ENCODE measurements around the gene ETV7.

DNA sequence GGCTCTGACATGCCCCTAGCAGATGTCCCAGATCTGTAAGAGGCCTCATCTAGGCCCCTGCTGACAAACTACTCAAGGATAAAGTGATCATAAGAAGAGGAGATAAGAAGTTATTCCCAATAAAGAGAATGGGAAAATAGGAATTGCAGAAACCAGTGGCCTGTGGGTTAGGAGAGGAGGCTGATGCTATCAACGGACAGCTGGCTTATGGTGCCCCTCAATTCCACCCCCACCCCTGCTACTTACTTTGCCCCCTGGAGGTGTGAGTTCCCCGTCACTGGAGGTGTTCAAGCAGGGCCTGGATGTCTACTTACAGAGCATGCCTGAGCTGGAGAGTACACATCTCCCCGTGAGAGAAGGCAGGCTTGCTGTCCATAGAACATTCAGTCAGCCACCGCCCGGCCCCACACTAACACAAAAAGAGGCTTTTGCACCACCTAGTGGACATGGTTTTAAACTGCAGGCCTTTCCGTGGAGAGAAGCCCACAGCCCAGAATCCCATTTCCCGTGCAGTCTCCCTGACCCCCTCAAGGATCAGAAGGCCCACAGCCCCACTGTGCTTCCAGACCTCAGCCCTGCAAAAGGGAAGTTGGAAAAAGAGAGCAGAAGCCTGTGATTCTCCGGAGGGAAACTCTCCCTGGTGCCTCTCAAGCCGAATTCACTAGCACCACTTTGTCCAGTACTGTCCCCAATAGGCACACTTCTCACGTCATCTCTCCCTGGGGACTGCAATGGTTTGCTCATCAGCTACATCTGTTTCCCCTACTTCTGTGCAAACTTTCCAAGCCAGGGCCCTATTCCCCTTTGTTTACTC is 27.0 kb downstream of the ETV7 start:
- no peak for TF ChIP-seq POLR2AphosphoS5 (IDR thresholded peaks at IDR 0.05; ENCODE audit: low read depth, low read length)
- TF ChIP-seq MXI1 (IDR thresholded peaks at IDR 0.05; ENCODE audit: low read depth, low read length), result no peak
- TF ChIP-seq RAD21 (IDR thresholded peaks at IDR 0.05; ENCODE audit: low read length), result peak; percentile 94
- no peak for TF ChIP-seq EZH2phosphoT487 (IDR thresholded peaks at IDR 0.05; ENCODE audit: borderline replicate concordance, low read depth)
- TF ChIP-seq NFIC (IDR thresholded peaks at IDR 0.05; ENCODE audit: borderline replicate concordance), result no peak
- TF ChIP-seq, protein P1, sequence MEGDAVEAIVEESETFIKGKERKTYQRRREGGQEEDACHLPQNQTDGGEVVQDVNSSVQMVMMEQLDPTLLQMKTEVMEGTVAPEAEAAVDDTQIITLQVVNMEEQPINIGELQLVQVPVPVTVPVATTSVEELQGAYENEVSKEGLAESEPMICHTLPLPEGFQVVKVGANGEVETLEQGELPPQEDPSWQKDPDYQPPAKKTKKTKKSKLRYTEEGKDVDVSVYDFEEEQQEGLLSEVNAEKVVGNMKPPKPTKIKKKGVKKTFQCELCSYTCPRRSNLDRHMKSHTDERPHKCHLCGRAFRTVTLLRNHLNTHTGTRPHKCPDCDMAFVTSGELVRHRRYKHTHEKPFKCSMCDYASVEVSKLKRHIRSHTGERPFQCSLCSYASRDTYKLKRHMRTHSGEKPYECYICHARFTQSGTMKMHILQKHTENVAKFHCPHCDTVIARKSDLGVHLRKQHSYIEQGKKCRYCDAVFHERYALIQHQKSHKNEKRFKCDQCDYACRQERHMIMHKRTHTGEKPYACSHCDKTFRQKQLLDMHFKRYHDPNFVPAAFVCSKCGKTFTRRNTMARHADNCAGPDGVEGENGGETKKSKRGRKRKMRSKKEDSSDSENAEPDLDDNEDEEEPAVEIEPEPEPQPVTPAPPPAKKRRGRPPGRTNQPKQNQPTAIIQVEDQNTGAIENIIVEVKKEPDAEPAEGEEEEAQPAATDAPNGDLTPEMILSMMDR (IDR thresholded peaks at IDR 0.05), result peak; percentile 79
- TF ChIP-seq EP300 (IDR thresholded peaks at IDR 0.05; ENCODE audit: borderline replicate concordance in 1 of 2, low read depth in 1 of 2, low read length in 1 of 2), result no peak
- no peak for TF ChIP-seq TCF12 (IDR thresholded peaks at IDR 0.05)
